GM19372 (cell line): ENCODE results near the gene TMEM167A.

Source experiments
- ATAC-seq: cut with Tn5 transposase; IDR thresholded peaks from one replicate; pipeline ENCODE4 v1.9.1; 2021; ENCODE audit warnings: mild to moderate bottlenecking, low read depth, moderate library complexity; ENCODE audit not compliant: unreplicated experiment

TMEM167A gene

GRCh38 chr5:83076742-83077661, at the start of gene TMEM167A, which contains the start of gene XRCC4:
TSS of gene TMEM167A (minus strand) at chr5:83077394. CDS start at chr5:83077323, 71 bp downstream.
TSS of gene XRCC4 (plus strand) at chr5:83077547. CDS start at chr5:83104920, 27,373 bp downstream.
- ATAC-seq, result peak; percentile 94

GRCh38 chr5:83126501-83126900, 49.3 kb upstream of the TMEM167A start:
- ATAC-seq, result no peak

GRCh38 chr5:83125560-83125959, 48.4 kb upstream of the TMEM167A start:
- ATAC-seq, result no peak

GRCh38 chr5:83124593-83124992, 47.4 kb upstream of the TMEM167A start:
- no peak for ATAC-seq

- ATAC-seq, result no peak
Measured at GRCh38 chr5:83118976-83119375, 41.8 kb upstream of the TMEM167A start.

GRCh38 chr5:83118471-83118870, 41.3 kb upstream of the TMEM167A start:
- ATAC-seq, result no peak

GRCh38 chr5:83115816-83116215, 38.6 kb upstream of the TMEM167A start:
- no peak for ATAC-seq

GRCh38 chr5:83109380-83109779, 32.2 kb upstream of the TMEM167A start:
- ATAC-seq, result no peak

- ATAC-seq, result no peak
Measured at GRCh38 chr5:83107692-83108420, 30.7 kb upstream of the TMEM167A start.

- ATAC-seq, result no peak
Measured at GRCh38 chr5:83104021-83104420, 26.8 kb upstream of the TMEM167A start.

- ATAC-seq, result no peak
Measured at GRCh38 chr5:83102364-83102980, 25.3 kb upstream of the TMEM167A start.

- no peak for ATAC-seq
Measured at GRCh38 chr5:83101514-83101913, 24.3 kb upstream of the TMEM167A start.

- ATAC-seq, result no peak
Measured at GRCh38 chr5:83099445-83099844, 22.3 kb upstream of the TMEM167A start.

- no peak for ATAC-seq
Measured at GRCh38 chr5:83099001-83099400, 21.8 kb upstream of the TMEM167A start.

- no peak for ATAC-seq
Measured at GRCh38 chr5:83097689-83098231, 20.6 kb upstream of the TMEM167A start.

GRCh38 chr5:83096660-83097339, 19.6 kb upstream of the TMEM167A start:
- no peak for ATAC-seq

GRCh38 chr5:83095957-83096539, 18.9 kb upstream of the TMEM167A start:
- ATAC-seq, result no peak

GRCh38 chr5:83095163-83095956, 18.2 kb upstream of the TMEM167A start:
- ATAC-seq, result no peak

- ATAC-seq, result no peak
Measured at GRCh38 chr5:83093692-83094091, 16.5 kb upstream of the TMEM167A start.
